WTC11 (cell line): Measurements from ENCODE around the gene SLC41A3. TPM values are rescaled to one million over a fixed set of nuclear protein-coding genes. Genes with fewer than 3 reads are reported as not detected.

ENCODE experiments used
- ATAC-seq: fragments of 200-7000 bp; cut with Tn5 transposase; 2 replicates; pipeline ENCODE4 v1.10.0; 2021; ENCODE audit warnings: mild to moderate bottlenecking, moderate library complexity
- CTCF ChIA-PET: fragments of 300-600 bp; sonication (Branson Sonifier 250); formaldehyde crosslinking; loops from one replicate; lab custom pipeline; 2021; ENCODE audit warnings: antibody characterized with exemption; lab: Charles Lee
- POLR2A ChIA-PET: fragments of 350-600 bp; sonication (Branson Sonifier 250); formaldehyde crosslinking; loops from one replicate; lab custom pipeline; 2021; ENCODE audit warnings: antibody characterized with exemption; lab: Charles Lee
- DNase-seq: peaks from one replicate; pipeline ENCODE4 v3.0.0; 2021; ENCODE audit warnings: low spot score
- H3K27ac Mint-ChIP-seq: 2 replicates; pipeline ENCODE4 v1.8.0; 2021; ENCODE audit warnings: mixed read lengths
- H3K27me3 Mint-ChIP-seq: 2 replicates; pipeline ENCODE4 v1.8.0; 2021; ENCODE audit warnings: low read depth, mild to moderate bottlenecking, moderate library complexity, mixed read lengths
- H3K36me3 Mint-ChIP-seq: 2 replicates; pipeline ENCODE4 v1.8.0; 2021; ENCODE audit warnings: mixed read lengths
- H3K4me1 Mint-ChIP-seq: 2 replicates; pipeline ENCODE4 v1.8.0; 2022; ENCODE audit warnings: mixed read lengths
- H3K4me3 Mint-ChIP-seq: 2 replicates; pipeline ENCODE4 v1.8.0; 2021; ENCODE audit warnings: mild to moderate bottlenecking, moderate library complexity, mixed read lengths
- H3K9me3 Mint-ChIP-seq: 2 replicates; pipeline ENCODE4 v1.8.0; 2021; ENCODE audit warnings: mixed read lengths
- CDX4 ChIP-seq: fragments of 250-450 bp; sonication (Bioruptor Pico); IDR thresholded peaks from 2 replicates; pipeline ENCODE4 v1.9.0; 2021; ENCODE audit warnings: moderate library complexity, mild to moderate bottlenecking, inconsistent platforms, borderline replicate concordance
- E2F1 ChIP-seq: sonication (generic); formaldehyde crosslinking; IDR thresholded peaks from 2 replicates; pipeline ENCODE4 v1.8.0; 2022; ENCODE audit warnings: mild to moderate bottlenecking, missing genetic modification reagents
- EMX1 ChIP-seq: fragments of 250-450 bp; sonication (Bioruptor Pico); IDR thresholded peaks from 2 replicates; pipeline ENCODE4 v1.8.0; 2021; ENCODE audit warnings: mild to moderate bottlenecking
- ESRRA ChIP-seq: sonication (generic); formaldehyde crosslinking; IDR thresholded peaks from 2 replicates; pipeline ENCODE4 v1.8.1; 2022; ENCODE audit warnings: mild to moderate bottlenecking, missing genetic modification reagents, borderline replicate concordance
- FOXK1 ChIP-seq: sonication (generic); formaldehyde crosslinking; IDR thresholded peaks from 2 replicates; pipeline ENCODE4 v1.8.0; 2022; ENCODE audit warnings: mild to moderate bottlenecking, moderate library complexity, missing genetic modification reagents
- HMGXB4 ChIP-seq: sonication (generic); formaldehyde crosslinking; IDR thresholded peaks from 2 replicates; pipeline ENCODE4 v1.8.1; 2023; ENCODE audit warnings: mild to moderate bottlenecking, moderate library complexity, missing genetic modification reagents
- MXD4 ChIP-seq: fragments of 250-450 bp; sonication (Bioruptor Pico); IDR thresholded peaks from 2 replicates; pipeline ENCODE4 v1.8.0; 2021; ENCODE audit warnings: mild to moderate bottlenecking, moderate library complexity, borderline replicate concordance
- NFE2L1 ChIP-seq: sonication (generic); formaldehyde crosslinking; IDR thresholded peaks from 2 replicates; pipeline ENCODE4 v1.8.1; 2023; ENCODE audit warnings: missing genetic modification reagents
- NFYB ChIP-seq: sonication (generic); formaldehyde crosslinking; conservative IDR thresholded peaks from 2 replicates; pipeline ENCODE4 v1.8.0; 2022; ENCODE audit warnings: low read depth, missing genetic modification reagents
- RELA ChIP-seq: sonication (generic); formaldehyde crosslinking; IDR thresholded peaks from 2 replicates; pipeline ENCODE4 v1.8.1; 2022; ENCODE audit warnings: missing genetic modification reagents, mild to moderate bottlenecking, borderline replicate concordance
- SMAD4 ChIP-seq: sonication (generic); formaldehyde crosslinking; IDR thresholded peaks from 2 replicates; pipeline ENCODE4 v1.8.0; 2022; ENCODE audit warnings: mild to moderate bottlenecking, missing genetic modification reagents
- TCF7 ChIP-seq: sonication (generic); formaldehyde crosslinking; IDR thresholded peaks from 2 replicates; pipeline ENCODE4 v1.8.0; 2022; ENCODE audit warnings: mild to moderate bottlenecking, low read depth, missing genetic modification reagents, moderate library complexity
- TEAD1 ChIP-seq: sonication (generic); formaldehyde crosslinking; IDR thresholded peaks from 2 replicates; pipeline ENCODE4 v1.8.0; 2022; ENCODE audit warnings: mild to moderate bottlenecking, missing genetic modification reagents
- total RNA-seq: library from RNA; stranded (reverse); gene quantifications from 3 replicates; pipeline ENCODE4 v1.2.3, GENCODE V29; 2021
- TF ChIP-seq, protein P1 (sequence below): fragments of 250-450 bp; sonication (Bioruptor Pico); IDR thresholded peaks from 2 replicates; pipeline ENCODE4 v1.9.0; 2021; ENCODE audit warnings: mild to moderate bottlenecking
- TF ChIP-seq, protein P2 (sequence below): sonication (generic); formaldehyde crosslinking; IDR thresholded peaks from 2 replicates; pipeline ENCODE4 v1.8.1; 2023; ENCODE audit warnings: mild to moderate bottlenecking, missing genetic modification reagents
- TF ChIP-seq, protein P3 (sequence below): sonication (generic); formaldehyde crosslinking; conservative IDR thresholded peaks from 2 replicates; pipeline ENCODE4 v1.8.1; 2023; ENCODE audit warnings: mild to moderate bottlenecking, low read depth, missing genetic modification reagents, moderate library complexity
- TF ChIP-seq, protein P4 (sequence below): sonication (generic); formaldehyde crosslinking; IDR thresholded peaks from 2 replicates; pipeline ENCODE4 v1.8.0; 2022; ENCODE audit warnings: mild to moderate bottlenecking, missing genetic modification reagents

Gene SLC41A3
- total RNA-seq, 1 experiment from 2014 or later, result 28.4 TPM

- H3K4me1 Mint-ChIP-seq, result peaks cover 1% of the 10 kb centered on the region
- no peak overlapping the region for H3K4me3 Mint-ChIP-seq
- CTCF ChIA-PET, result no interaction called here
- no peaks in the 10 kb centered on the region for H3K36me3 Mint-ChIP-seq
- no peak for DNase-seq
- H3K9me3 Mint-ChIP-seq, result no peaks in the 10 kb centered on the region
- TF ChIP-seq CDX4 (CRISPR knock-in tag) (no peak), E2F1 (CRISPR knock-in tag) (no peak), RELA (CRISPR knock-in tag) (no peak)
- POLR2A ChIA-PET, result no interaction called here
- ATAC-seq, result no peak
- no peaks in the 10 kb centered on the region for H3K27me3 Mint-ChIP-seq
- no peak overlapping the region for H3K27ac Mint-ChIP-seq
These were observed 30.4 kb downstream of the SLC41A3 start for GRCh38 chr3:126053513-126053912.

- Mint-ChIP-seq H3K27me3 (no peaks in the 10 kb centered on the region), H3K4me3 (no peak overlapping the region)
- ATAC-seq, result no peak
These were observed 31.5 kb downstream of the SLC41A3 start for GRCh38 chr3:126052196-126053058.

GRCh38 chr3:126051741-126052140 lies 32.2 kb downstream of the SLC41A3 start:
- CTCF ChIA-PET, result no interaction called here
- Mint-ChIP-seq H3K36me3 (no peaks in the 10 kb centered on the region), H3K27ac (no peak overlapping the region), H3K4me1 (no peaks in the 10 kb centered on the region), H3K4me3 (no peak overlapping the region), H3K9me3 (no peaks in the 10 kb centered on the region), H3K27me3 (no peaks in the 10 kb centered on the region)
- ATAC-seq (no peak), DNase-seq (no peak)
- POLR2A ChIA-PET, result no interaction called here
- TF ChIP-seq TCF7 (CRISPR knock-in tag) (no peak), HMGXB4 (no peak), TEAD1 (CRISPR knock-in tag) (no peak), EMX1 (no peak), NFE2L1 (CRISPR knock-in tag) (no peak), ESRRA (CRISPR knock-in tag) (no peak), NFYB (no peak), FOXK1 (CRISPR knock-in tag) (no peak), SMAD4 (CRISPR knock-in tag) (no peak), MXD4 (CRISPR knock-in tag) (no peak)
- TF ChIP-seq, protein P1, sequence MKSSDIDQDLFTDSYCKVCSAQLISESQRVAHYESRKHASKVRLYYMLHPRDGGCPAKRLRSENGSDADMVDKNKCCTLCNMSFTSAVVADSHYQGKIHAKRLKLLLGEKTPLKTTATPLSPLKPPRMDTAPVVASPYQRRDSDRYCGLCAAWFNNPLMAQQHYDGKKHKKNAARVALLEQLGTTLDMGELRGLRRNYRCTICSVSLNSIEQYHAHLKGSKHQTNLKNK, result no peak
- TF ChIP-seq, protein P2, sequence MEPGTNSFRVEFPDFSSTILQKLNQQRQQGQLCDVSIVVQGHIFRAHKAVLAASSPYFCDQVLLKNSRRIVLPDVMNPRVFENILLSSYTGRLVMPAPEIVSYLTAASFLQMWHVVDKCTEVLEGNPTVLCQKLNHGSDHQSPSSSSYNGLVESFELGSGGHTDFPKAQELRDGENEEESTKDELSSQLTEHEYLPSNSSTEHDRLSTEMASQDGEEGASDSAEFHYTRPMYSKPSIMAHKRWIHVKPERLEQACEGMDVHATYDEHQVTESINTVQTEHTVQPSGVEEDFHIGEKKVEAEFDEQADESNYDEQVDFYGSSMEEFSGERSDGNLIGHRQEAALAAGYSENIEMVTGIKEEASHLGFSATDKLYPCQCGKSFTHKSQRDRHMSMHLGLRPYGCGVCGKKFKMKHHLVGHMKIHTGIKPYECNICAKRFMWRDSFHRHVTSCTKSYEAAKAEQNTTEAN (CRISPR knock-in tag), result no peak
- TF ChIP-seq, protein P3, sequence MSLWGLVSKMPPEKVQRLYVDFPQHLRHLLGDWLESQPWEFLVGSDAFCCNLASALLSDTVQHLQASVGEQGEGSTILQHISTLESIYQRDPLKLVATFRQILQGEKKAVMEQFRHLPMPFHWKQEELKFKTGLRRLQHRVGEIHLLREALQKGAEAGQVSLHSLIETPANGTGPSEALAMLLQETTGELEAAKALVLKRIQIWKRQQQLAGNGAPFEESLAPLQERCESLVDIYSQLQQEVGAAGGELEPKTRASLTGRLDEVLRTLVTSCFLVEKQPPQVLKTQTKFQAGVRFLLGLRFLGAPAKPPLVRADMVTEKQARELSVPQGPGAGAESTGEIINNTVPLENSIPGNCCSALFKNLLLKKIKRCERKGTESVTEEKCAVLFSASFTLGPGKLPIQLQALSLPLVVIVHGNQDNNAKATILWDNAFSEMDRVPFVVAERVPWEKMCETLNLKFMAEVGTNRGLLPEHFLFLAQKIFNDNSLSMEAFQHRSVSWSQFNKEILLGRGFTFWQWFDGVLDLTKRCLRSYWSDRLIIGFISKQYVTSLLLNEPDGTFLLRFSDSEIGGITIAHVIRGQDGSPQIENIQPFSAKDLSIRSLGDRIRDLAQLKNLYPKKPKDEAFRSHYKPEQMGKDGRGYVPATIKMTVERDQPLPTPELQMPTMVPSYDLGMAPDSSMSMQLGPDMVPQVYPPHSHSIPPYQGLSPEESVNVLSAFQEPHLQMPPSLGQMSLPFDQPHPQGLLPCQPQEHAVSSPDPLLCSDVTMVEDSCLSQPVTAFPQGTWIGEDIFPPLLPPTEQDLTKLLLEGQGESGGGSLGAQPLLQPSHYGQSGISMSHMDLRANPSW (CRISPR knock-in tag), result no peak
- TF ChIP-seq, protein P4, sequence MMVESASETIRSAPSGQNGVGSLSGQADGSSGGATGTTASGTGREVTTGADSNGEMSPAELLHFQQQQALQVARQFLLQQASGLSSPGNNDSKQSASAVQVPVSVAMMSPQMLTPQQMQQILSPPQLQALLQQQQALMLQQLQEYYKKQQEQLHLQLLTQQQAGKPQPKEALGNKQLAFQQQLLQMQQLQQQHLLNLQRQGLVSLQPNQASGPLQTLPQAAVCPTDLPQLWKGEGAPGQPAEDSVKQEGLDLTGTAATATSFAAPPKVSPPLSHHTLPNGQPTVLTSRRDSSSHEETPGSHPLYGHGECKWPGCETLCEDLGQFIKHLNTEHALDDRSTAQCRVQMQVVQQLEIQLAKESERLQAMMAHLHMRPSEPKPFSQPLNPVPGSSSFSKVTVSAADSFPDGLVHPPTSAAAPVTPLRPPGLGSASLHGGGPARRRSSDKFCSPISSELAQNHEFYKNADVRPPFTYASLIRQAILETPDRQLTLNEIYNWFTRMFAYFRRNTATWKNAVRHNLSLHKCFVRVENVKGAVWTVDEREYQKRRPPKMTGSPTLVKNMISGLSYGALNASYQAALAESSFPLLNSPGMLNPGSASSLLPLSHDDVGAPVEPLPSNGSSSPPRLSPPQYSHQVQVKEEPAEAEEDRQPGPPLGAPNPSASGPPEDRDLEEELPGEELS, result no peak

More at GRCh38 chr3:126052196-126053058, 31.5 kb downstream of the SLC41A3 start:
- no peak overlapping the region for H3K27ac Mint-ChIP-seq
- ChIA-PET CTCF (no interaction called here), POLR2A (no interaction called here)
- TF ChIP-seq, protein P2 (CRISPR knock-in tag), result no peak
- H3K36me3 Mint-ChIP-seq, result no peaks in the 10 kb centered on the region
- H3K4me1 Mint-ChIP-seq, result no peaks in the 10 kb centered on the region
- no peak for DNase-seq
- no peaks in the 10 kb centered on the region for H3K9me3 Mint-ChIP-seq
